GM21529 (cell line): ENCODE measurements around the gene GIGYF2.
"Not testable (repeated sequence)": the region's sequence is repeated elsewhere in the genome, so short reads cannot be mapped to it uniquely, and the experiment has no call there.

Experiments used
- ATAC-seq: cut with Tn5 transposase; IDR thresholded peaks from one replicate; pipeline ENCODE4 v1.9.1; 2021; ENCODE audit not compliant: unreplicated experiment

Gene GIGYF2, protein sequence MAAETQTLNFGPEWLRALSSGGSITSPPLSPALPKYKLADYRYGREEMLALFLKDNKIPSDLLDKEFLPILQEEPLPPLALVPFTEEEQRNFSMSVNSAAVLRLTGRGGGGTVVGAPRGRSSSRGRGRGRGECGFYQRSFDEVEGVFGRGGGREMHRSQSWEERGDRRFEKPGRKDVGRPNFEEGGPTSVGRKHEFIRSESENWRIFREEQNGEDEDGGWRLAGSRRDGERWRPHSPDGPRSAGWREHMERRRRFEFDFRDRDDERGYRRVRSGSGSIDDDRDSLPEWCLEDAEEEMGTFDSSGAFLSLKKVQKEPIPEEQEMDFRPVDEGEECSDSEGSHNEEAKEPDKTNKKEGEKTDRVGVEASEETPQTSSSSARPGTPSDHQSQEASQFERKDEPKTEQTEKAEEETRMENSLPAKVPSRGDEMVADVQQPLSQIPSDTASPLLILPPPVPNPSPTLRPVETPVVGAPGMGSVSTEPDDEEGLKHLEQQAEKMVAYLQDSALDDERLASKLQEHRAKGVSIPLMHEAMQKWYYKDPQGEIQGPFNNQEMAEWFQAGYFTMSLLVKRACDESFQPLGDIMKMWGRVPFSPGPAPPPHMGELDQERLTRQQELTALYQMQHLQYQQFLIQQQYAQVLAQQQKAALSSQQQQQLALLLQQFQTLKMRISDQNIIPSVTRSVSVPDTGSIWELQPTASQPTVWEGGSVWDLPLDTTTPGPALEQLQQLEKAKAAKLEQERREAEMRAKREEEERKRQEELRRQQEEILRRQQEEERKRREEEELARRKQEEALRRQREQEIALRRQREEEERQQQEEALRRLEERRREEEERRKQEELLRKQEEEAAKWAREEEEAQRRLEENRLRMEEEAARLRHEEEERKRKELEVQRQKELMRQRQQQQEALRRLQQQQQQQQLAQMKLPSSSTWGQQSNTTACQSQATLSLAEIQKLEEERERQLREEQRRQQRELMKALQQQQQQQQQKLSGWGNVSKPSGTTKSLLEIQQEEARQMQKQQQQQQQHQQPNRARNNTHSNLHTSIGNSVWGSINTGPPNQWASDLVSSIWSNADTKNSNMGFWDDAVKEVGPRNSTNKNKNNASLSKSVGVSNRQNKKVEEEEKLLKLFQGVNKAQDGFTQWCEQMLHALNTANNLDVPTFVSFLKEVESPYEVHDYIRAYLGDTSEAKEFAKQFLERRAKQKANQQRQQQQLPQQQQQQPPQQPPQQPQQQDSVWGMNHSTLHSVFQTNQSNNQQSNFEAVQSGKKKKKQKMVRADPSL (N-terminal part only)

DNA sequence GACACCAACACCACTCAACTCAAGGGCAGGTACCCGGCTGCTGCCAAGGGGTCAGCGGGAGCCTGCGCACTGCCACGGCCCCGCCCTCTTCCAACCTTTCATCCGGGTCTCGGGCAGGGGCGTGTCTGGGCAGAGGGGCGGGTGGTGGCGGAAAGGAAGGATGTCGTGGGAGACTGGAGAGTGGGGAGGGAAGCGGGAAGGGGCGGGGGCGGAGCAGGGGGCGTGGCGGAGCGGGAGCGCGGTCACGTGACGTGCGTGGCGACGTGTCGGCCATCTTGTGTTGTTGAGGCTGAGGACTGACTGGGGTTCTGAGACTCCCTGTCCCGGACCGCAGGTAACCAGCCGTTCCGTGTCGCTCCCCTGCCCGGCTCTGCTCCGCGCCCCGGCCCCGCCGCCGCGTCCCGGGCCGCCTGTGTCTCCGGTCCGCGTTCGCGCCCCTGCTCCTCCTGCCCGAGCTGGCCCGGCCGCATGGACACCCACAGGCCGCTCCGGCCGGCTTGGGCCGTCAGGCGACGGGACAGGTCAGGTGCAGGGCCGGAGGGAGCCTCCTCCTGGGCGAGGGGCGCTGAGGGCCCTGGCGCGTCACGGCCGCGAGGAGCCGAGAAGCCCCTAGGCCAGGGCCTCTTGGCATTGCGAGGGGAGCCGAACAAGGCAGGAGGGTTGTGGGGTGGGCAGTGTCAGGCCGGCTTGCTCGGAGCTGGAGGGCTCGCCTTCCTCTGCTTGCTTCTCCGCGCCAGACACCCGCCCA, at the start of gene GIGYF2:
Gene GIGYF2 (plus strand): TSS at position 273 of the 748 bp plus-strand sequence. CDS start 37,867 bp downstream, outside the sequence.
- ATAC-seq, result peak; percentile 82

DNA sequence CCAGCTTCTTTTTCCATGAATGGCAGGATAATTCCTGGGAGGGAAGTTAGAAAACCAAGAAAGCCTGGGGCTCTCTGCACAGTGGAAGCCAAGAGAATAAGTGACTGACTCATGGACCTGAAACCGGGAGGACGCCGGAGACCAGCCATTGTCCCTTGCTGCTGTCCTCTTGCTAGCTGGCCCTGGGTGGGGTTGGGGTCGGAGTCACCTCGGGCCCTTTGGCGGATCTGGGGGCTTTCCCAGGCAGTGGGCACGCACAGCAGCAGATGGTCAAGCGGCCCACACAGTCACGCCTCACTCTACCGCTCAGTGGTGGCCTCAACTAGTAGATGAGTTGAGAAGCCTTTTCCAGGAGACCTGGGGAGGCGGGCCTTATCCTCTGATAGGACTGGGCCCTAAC, 48.1 kb upstream of the GIGYF2 start:
- no peak for ATAC-seq

DNA sequence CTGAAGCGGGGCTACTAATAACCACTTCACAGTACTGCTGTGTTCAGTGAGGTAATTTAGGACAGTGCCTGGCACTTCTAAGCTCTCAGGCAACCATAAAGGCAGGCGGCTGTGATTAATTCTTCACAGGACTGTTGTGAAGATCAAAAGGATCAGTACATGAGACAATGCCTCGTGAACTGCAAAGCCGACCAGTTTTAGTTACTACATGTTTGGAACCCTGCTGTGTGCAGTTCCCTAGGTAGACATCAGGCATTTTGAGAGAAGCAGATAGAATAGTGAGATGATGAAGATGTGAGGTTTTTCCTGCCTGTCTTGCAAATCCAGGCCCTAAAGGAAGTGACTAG, 44.7 kb upstream of the GIGYF2 start:
- ATAC-seq, result no peak

DNA sequence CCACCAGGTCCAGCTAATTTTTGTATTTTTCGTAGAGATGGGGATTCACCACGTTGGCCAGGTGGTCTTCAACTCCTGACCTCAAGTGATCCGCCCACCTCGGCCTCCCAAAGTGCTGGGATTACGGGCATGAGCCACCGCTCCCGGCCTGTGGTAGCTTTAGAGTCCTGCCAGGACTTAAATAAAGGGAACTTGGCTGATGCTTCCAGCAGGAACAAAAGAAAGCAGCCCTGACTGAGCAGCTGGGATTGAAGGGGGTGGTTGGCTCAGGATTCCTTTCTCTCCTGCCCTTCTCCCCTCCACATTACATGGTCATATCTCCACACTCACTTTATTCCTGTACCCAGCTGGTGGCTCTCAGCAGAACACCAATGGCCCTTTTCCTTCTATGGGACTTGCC, 43.7 kb upstream of the GIGYF2 start:
- no peak for ATAC-seq

DNA sequence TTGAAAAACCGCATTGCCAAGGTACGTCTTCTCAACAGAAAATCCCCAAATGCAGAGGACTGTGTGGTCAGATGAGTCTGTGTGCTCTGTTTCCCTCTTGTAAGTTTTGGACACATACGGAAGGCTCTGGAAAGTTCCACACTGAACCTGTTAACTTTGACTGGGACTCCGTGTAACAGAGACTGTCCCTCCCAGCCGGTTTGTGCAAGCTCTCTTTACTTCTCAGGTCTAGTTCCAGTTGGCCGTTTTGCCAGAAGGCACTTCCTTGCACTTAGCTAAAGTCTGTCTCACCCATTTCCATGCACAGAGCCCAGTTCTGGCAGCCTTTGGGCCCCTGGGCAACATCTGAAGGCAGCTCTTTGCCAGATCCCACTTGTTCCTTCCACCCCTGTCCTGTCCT, 41.7 kb upstream of the GIGYF2 start:
- ATAC-seq, result no peak

DNA sequence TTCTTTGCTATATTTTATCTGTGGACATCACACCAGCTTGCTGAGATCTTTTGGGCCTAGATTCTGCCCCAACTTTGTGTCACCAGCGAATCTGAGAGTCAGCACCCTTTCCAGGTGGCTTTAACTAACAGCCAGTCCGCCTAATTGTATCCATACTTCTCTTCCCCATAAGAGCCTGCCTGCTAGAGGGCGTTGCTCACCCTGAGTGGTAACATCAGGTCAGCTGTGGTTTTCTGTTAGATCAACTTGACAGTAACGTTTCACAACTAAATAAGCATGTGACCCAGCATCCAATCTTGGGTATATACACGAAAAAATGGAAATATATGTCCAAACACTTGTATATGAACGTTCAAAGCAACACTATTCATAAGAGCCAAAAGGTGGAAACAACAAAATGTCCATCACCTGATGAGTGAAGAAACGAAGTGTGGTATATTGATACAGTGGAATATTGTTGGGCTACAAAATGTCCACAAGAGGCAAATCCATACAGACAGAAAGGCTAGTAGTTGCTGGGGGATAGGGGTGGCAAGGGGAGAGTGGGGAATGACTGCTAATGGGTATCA, 38.8 kb upstream of the GIGYF2 start:
- no peak for ATAC-seq

DNA sequence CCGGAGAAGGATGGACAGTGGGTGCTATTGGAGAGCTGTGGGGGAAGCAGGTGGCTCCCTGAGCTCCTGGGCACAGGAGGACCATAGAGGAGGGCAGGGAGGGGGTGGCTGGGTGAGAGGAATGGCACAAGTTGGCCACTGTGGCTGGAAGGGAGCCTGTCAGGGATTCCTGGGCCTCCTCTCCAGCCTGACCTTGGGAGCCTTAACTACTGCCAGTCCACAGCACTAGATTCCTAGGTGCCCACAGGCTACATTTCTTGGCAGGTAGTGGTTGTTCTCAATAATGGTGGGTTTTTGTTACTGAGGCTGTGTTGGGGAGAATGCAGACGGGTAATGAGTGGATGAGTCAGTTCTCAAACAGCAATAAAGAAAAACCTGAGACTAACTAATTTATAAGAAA, 37.8 kb upstream of the GIGYF2 start:
- no peak for ATAC-seq

DNA sequence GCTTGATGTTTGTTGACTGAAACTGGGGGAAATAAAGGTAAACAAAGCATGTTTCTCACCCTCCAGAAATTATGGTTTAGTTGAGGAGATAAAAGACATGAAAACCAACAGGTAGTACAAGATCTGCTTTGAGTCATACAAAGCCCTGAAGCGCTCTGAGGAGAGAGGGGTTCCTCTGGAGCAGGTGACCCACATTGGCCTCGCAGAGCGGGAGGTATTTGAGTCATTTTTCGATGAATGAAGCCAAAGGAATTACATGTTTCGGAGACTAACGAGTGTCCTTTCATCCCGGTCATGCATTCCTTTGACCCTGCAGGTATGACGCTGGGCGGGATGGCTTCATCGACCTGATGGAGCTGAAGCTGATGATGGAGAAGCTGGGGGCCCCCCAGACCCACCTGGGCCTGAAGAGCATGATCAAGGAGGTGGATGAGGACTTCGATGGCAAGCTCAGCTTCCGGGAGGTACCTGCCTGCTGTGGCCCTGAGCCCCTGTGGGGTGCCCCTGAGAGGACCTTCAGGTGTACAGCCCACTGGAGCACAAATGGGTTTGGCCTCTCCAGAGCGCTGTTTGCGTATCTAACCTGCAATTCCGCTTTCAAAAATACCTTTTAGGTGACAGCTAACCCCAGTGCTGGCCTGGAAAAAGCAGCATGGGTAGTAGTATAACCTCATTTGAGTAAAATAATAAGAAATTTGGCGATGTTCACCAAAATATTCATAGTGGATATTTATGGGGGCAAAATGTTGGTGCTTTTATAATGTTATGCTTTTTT, 34.5 kb upstream of the GIGYF2 start:
- ATAC-seq, result no peak

DNA sequence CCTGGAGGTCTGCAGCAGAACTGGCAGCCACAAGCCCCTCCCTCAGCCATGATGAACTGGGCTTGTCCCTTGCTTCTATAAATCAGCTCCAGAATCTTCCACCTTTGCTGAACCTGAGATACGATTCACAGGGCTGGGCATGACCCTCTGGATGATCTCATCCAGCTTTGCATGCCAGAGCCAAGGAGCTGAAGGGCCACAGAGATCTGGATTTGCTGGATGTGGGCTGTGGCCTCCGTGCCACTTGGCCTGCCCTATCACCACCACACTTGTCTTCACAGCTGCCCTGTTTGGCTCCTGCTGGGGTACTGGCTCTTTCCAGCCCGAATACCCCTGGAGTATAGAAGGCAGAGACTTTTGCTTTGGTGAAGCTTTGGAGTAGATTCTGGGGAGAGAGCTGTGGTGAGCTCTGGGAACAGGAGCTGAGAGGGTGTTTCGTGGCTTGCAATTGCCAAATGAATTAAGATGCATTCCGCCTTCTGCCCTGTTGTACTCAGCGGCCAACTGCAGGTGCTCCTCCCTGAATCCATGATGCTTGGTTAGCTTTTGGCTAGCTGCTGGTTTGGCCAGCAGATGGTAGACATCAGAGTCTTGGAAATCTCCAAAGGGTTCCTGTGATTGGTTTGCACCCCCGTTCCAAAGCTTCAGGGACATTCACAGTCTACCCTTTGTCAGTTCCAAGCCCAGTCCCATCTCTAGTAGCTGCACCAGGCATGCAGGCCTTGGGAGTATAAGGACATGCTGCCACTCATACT, 30.9 kb upstream of the GIGYF2 start:
- no peak for ATAC-seq

DNA sequence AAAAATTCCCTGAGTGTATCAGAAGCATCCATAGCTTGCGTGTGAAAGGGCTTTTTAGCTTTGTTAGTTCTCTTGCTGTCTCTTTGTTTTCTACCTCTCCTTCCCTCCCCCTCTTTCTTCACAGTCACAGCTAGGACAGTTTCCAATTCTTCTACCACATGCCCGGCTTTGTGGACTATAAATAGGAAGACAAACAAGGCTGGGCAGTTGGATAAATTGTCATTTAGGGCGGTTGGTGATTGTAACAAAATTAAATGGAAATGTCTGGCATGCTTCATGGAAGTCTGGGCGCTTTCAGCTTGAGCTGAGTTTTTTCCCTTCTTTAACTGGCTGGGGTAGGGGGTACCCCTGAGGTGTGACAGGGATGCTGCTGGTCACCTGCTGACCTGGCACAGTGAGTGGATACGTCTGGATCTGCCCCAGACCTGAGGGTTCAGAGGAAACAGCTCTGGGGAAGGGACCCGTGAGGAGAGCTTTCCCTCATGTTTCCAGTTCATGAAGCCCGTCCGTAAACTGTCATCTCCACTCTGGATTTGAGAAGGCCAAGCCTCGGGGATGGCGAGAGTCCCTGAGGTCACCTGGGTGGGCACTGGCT, 29.0 kb upstream of the GIGYF2 start:
- no peak for ATAC-seq

DNA sequence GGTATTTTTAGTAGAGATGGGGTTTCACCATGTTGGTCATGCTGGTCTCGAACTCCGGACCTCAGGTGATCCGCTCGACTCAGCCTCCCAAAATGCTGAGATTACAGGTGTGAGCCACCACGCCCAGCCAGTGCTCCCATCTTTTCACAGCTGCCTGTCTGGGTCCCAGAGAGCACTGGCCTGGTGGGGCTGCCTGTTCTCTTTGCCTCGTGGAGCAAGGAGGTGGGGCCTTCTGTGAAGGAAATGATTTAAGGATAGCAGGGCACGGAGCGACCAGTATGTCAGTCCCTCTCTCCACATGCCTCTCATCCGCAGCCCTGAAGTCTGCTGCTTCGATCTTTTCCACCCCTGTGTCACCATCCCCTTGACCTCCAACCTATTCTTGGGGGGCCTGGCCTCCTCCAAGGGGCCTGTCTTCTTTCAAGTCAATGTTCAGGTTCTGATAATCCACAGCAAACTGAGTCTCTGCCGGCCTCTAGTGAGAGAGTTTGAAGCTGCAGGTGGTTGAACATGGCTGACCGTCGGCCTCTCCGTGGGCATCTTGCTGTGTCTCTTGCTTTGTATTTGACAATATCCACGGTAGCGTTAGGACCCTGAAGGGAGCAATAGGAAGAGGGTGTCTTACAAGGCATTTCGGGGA, 28.2 kb upstream of the GIGYF2 start:
- no peak for ATAC-seq

DNA sequence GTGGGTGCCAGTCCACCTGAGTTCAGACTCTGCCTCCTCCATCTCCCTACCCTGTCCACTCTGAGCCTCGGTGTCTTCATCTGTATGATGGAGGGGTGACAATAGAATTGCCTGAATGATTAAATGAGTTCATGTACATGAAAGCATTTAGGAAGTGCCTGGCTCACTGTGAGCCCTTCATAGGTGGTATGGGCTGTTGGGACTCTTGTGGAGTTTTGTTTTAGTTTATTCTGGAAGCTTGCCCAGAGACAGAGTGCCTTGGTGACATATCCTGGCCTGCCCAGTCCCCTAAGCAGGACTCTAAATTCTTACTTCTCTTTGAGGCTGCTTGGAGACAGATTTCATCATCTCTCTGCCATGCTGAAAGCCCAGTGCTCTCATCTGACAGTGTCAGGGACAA, 24.5 kb upstream of the GIGYF2 start:
- ATAC-seq, result no peak

DNA sequence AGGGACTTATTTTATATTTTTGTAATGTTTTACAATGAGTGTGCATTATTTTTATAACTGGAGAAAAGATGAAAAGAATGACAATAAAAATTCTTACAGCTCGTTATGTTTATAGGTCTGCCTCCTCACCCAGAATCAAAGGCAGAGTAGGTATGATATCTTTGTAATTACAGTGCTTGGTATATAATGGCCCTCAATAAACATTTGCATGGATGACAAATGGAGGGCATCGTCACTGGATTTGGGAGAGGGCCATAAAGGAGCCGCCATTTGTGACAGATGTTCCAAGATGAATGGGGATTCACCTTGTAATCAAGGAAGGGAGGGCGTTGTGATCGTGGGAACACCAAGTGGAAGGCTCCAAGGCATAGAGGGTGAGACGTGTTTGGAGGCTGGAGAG, 22.6 kb upstream of the GIGYF2 start:
- ATAC-seq, result no peak

DNA sequence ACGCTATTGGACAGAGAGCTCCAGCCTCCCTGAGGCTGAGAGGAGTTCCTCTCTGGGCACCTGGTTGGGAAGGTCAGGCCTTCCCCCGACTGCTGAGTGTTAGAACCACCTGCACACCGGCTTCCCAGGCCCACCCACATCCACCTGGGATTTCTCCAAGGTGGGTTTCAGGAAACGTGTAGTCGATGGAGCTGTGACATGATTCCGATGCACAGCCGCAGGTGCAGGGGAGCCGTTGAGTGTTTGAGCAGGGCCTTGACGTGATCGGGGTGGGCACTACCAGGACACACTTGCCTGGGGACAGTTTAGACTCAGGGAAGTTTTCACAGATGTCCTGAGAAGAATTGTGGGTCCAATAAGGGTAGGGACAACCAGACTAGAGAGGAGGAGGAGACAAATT, 21.8 kb upstream of the GIGYF2 start:
- no peak for ATAC-seq

DNA sequence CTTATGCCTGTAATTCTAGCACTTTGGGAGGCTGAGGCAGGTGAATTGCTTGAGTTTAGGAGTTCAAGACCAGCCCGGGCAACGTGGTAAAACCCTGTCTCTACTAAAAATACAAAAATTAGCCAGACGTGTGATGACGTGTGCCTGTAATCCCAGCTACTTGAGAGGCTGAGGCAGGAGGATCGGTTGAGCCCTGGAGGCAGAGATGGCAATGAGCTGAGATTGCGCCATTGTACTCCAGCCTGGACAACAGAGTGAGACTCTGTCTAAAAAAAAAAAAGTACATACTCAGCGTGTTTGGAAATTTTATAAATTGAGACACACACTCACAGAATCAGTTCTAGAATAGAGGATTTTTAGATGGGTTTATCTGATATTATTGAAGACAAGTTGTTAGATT, 17.1 kb upstream of the GIGYF2 start:
- ATAC-seq, result no peak

DNA sequence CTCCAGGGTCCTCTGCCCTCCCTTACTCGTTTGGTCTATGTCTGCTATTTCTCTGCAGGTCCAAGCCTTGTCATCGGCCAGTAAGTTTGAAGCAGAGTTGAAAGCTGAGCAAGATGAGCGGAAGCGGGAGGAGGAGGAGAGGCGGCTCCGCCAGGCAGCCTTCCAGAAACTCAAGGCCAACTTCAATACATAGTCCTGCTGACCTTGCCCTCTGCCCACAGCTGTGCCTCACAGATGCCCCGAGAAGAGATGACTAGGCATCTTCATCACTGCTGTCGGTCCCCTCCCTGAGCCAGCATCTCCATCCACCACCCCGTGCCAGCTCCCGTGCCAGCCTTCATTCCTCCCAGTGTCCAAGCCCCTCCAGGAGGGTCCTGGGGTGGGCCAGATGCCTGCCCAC, 15.6 kb upstream of the GIGYF2 start:
- ATAC-seq, result no peak

DNA sequence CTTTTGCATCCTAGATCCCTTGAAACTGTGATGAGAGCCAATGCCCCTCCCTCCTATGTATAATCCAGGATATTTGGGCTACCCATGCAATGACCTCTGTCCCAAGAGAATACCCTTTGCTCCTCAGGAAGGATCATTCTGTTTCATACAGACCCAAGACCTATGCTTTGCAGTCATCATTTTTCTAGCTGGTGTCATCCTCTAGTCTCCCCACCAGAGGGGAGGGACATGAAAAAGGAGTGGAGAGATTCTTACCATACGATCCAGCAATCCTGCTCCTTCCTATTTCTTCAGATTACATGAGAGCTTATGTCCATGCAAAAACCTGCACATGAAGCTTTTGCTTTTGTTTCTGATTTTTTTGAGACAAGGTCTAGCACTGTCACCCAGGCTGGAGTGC, 13.8 kb upstream of the GIGYF2 start:
- no peak for ATAC-seq

DNA sequence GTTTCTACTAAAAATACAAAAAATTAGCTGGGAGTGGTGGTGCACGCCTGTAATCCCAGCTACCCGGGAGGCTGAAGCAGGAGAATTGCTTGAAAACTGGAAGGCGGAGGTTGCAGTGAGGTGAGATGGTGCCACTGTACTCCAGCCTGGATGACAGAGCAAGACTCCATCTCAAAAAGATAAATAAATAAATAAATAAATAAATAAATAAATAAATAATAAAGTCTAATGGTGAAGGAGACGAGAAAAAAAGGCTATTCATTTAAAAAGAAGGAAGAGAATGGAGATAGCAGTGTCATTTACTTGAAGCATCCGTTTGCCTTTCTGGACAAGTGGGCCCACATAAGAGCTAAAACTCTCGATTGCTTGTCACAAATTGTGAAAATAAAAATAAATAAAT, 11.7 kb upstream of the GIGYF2 start:
- not testable (repeated sequence) for ATAC-seq
